HCT116 (cell line): ENCODE data around the gene CYP24A1. TPM values are rescaled to one million over a fixed set of nuclear protein-coding genes. Genes with fewer than 3 reads are reported as not detected.
A peak's percentile ranks its signal among the peaks of the same experiment; 100 is the strongest.

Experiments
- ATAC-seq: fragments of 200-7000 bp; cut with Tn5 transposase; 2 replicates; pipeline ENCODE4 v1.9.1; 2020; ENCODE audit warnings: mild to moderate bottlenecking, moderate library complexity
- BruUV-seq: library from RNA; stranded (reverse); fragments of 400-500 nt; replicated peaks from 2 replicates; lab custom pipeline; 2021; lab: Mats Ljungman, UMichigan
- CTCF ChIA-PET: fragments of 300-600 bp; sonication (Branson Sonifier 250); formaldehyde crosslinking; loops from one replicate; lab custom pipeline; 2021; ENCODE audit warnings: antibody characterized with exemption; lab: Charles Lee
- POLR2A ChIA-PET: fragments of 300-600, 350-600 bp; sonication (Branson Sonifier 250); formaldehyde crosslinking; loops from one replicate; lab custom pipeline; 2021; ENCODE audit warnings: antibody characterized with exemption; lab: Charles Lee
- RAD21 ChIA-PET, 2 experiments: fragments of 300-600 bp; sonication (Branson Sonifier 250); formaldehyde crosslinking; loops; one replicate each; lab custom pipeline; 2023; ENCODE audit warnings: low total read pairs in 2 of 2; ENCODE audit not compliant: uncharacterized antibody in 2 of 2, unreplicated experiment in 2 of 2, low non-redundant PET in 1 of 2; lab: Charles Lee
- DNase-seq: peaks from one replicate; pipeline ENCODE4 v3.0.0-alpha.2; 2010; ENCODE audit warnings: low read depth, low spot score
- H2AFZ ChIP-seq: fragments of 200-600 bp; shearing (Covaris generic), sonication (generic); 2 replicates; pipeline ENCODE4 v1.6.1; 2017; ENCODE audit warnings: low read depth, mixed run types, mixed read lengths, antibody characterized with exemption, low read length; ENCODE audit not compliant: poor library complexity, severe bottlenecking
- H3K27ac ChIP-seq: 2 replicates; pipeline ENCODE4 v1.5.1; 2012; ENCODE audit warnings: low read depth, low read length
- H3K27me3 ChIP-seq: fragments of 200-600 bp; sonication (generic); 2 replicates; pipeline ENCODE4 v1.6.1; 2016; ENCODE audit warnings: mixed run types, low read length, mixed read lengths; ENCODE audit not compliant: insufficient read depth
- H3K36me3 ChIP-seq, 2 experiments: fragments of 200-500 bp in 1 of 2; fragments of 200-600 bp in 1 of 2; sonication (Bioruptor generic) in 1 of 2; sonication (generic) in 1 of 2; 2 replicates each; pipeline versions ENCODE4 v1.5.1 to v1.6.1; 2014 to 2016; ENCODE audit warnings: low read length in 2 of 2, inconsistent platforms in 1 of 2, mixed read lengths in 1 of 2, mixed run types in 1 of 2; ENCODE audit not compliant: insufficient read depth in 2 of 2, control insufficient read depth in 1 of 2
- H3K4me1 ChIP-seq, 2 experiments: fragments of 200-600 bp in 1 of 2; sonication (generic) in 1 of 2; 2 replicates each; pipeline versions ENCODE4 v1.5.1 to v1.6.1; 2012 to 2017; ENCODE audit warnings: low read length in 2 of 2, inconsistent platforms in 1 of 2, mild to moderate bottlenecking in 1 of 2, mixed read lengths in 1 of 2, mixed run types in 1 of 2, moderate library complexity in 1 of 2; ENCODE audit not compliant: insufficient read depth in 2 of 2, control insufficient read depth in 1 of 2
- H3K4me2 ChIP-seq: fragments of 200-600 bp; sonication (generic); 2 replicates; pipeline ENCODE4 v1.6.1; 2017; ENCODE audit warnings: mixed run types, low read length, mixed read lengths
- H3K4me3 ChIP-seq, 2 experiments: fragments of 200-600 bp in 1 of 2; sonication (generic) in 1 of 2; replicated peaks in 1 of 2; 2 replicates each; pipeline ENCODE4 v1.5.1; 2011 to 2016; ENCODE audit warnings: low read length in 2 of 2, control low read depth in 1 of 2, low read depth in 1 of 2, mild to moderate bottlenecking in 1 of 2, mixed read lengths in 1 of 2, mixed run types in 1 of 2
- H3K79me2 ChIP-seq: fragments of 200-600 bp; sonication (generic); 2 replicates; pipeline ENCODE4 v1.6.1; 2017; ENCODE audit warnings: mild to moderate bottlenecking, mixed run types, low read length, moderate library complexity, mixed read lengths; ENCODE audit not compliant: insufficient read depth
- H3K9ac ChIP-seq: fragments of 200-600 bp; sonication (generic); 2 replicates; pipeline ENCODE4 v1.6.1; 2016; ENCODE audit warnings: low read length, mixed read lengths
- H3K9me2 ChIP-seq: fragments of 200-600 bp; sonication (generic), shearing (Covaris generic); 2 replicates; pipeline ENCODE4 v1.6.1; 2017; ENCODE audit warnings: mixed run types, mild to moderate bottlenecking, moderate library complexity; ENCODE audit not compliant: insufficient read depth
- H3K9me3 ChIP-seq, 2 experiments: fragments of 200-500 bp in 1 of 2; fragments of 200-600 bp in 1 of 2; sonication (Bioruptor generic) in 1 of 2; sonication (generic) in 1 of 2; 2 replicates each; pipeline ENCODE4 v1.6.1; 2014 to 2017; ENCODE audit warnings: low read length in 2 of 2, mixed read lengths in 2 of 2, inconsistent platforms in 1 of 2, low read depth in 1 of 2, mild to moderate bottlenecking in 1 of 2, mixed run types in 1 of 2, moderate library complexity in 1 of 2; ENCODE audit not compliant: control insufficient read depth in 1 of 2, insufficient read depth in 1 of 2
- H4K20me1 ChIP-seq: fragments of 200-600 bp; sonication (generic), shearing (Covaris generic); 2 replicates; pipeline ENCODE4 v1.6.1; 2017; ENCODE audit warnings: mixed run types, mild to moderate bottlenecking, moderate library complexity; ENCODE audit not compliant: insufficient read depth
- CBX3 ChIP-seq: IDR thresholded peaks from 2 replicates; pipeline ENCODE4 v1.6.1; 2012; ENCODE audit warnings: low read depth
- EGR1 ChIP-seq: IDR thresholded peaks from 2 replicates; pipeline ENCODE4 v1.6.1; 2012; ENCODE audit warnings: low read depth
- EZH2 ChIP-seq: fragments of 200-600 bp; sonication (generic); IDR thresholded peaks from 2 replicates; pipeline ENCODE4 v1.6.1; 2017; ENCODE audit warnings: antibody characterized with exemption, mixed run types
- EZH2phosphoT487 ChIP-seq: fragments of 200-600 bp; IDR thresholded peaks from 2 replicates; pipeline ENCODE4 v1.6.1; 2018; ENCODE audit warnings: antibody characterized with exemption, borderline replicate concordance
- JUND ChIP-seq: IDR thresholded peaks from 2 replicates; pipeline ENCODE4 v1.6.1; 2012
- POLR2A ChIP-seq: IDR thresholded peaks from 2 replicates; pipeline ENCODE4 v1.7.0; 2011; ENCODE audit warnings: borderline replicate concordance; ENCODE audit not compliant: insufficient read depth, insufficient read length; ENCODE audit errors: extremely low read depth
- POLR2AphosphoS5 ChIP-seq: IDR thresholded peaks from 2 replicates; pipeline ENCODE4 v1.6.1; 2011; ENCODE audit warnings: mild to moderate bottlenecking, low read depth, low read length, moderate library complexity
- REST ChIP-seq: IDR thresholded peaks from 2 replicates; pipeline ENCODE4 v1.6.1; 2012; ENCODE audit warnings: low read depth
- SIN3A ChIP-seq: IDR thresholded peaks from 2 replicates; pipeline ENCODE4 v1.6.1; 2012; ENCODE audit warnings: low read depth
- SP1 ChIP-seq: IDR thresholded peaks from 2 replicates; pipeline ENCODE4 v1.6.1; 2012; ENCODE audit warnings: low read depth
- SRF ChIP-seq: IDR thresholded peaks from 2 replicates; pipeline ENCODE4 v1.6.1; 2012; ENCODE audit warnings: low read depth
- YY1 ChIP-seq: IDR thresholded peaks from 2 replicates; pipeline ENCODE4 v1.6.1; 2011; ENCODE audit warnings: low read length, low read depth, moderate library complexity, mild to moderate bottlenecking; ENCODE audit not compliant: insufficient replicate concordance; ENCODE audit errors: extremely low read depth
- ZFX ChIP-seq: fragments of 450-650 bp; IDR thresholded peaks from 2 replicates; pipeline ENCODE4 v1.6.1; 2017
- ZNF274 ChIP-seq: fragments of 200-500 bp; sonication (Bioruptor generic); IDR thresholded peaks from 2 replicates; pipeline ENCODE4 v1.6.1; 2014; ENCODE audit warnings: mild to moderate bottlenecking, low read depth, low read length, inconsistent platforms
- intact Hi-C: fragments of 100-400 bp; cut with micrococcal nuclease; formaldehyde crosslinking; loops from 2 replicates; pipeline ENCODE4 v1.10.0; 2022
- total RNA-seq: library from RNA; stranded (reverse); gene quantifications from one replicate; pipeline ENCODE4 v1.2.1, GENCODE V29; 2021; ENCODE audit not compliant: unreplicated experiment
- TF ChIP-seq, protein P1 (sequence below): IDR thresholded peaks from 2 replicates; pipeline ENCODE4 v1.6.1; 2012

The CYP24A1 gene
- total RNA-seq, 1 experiment from 2014 or later: 267 TPM

DNA sequence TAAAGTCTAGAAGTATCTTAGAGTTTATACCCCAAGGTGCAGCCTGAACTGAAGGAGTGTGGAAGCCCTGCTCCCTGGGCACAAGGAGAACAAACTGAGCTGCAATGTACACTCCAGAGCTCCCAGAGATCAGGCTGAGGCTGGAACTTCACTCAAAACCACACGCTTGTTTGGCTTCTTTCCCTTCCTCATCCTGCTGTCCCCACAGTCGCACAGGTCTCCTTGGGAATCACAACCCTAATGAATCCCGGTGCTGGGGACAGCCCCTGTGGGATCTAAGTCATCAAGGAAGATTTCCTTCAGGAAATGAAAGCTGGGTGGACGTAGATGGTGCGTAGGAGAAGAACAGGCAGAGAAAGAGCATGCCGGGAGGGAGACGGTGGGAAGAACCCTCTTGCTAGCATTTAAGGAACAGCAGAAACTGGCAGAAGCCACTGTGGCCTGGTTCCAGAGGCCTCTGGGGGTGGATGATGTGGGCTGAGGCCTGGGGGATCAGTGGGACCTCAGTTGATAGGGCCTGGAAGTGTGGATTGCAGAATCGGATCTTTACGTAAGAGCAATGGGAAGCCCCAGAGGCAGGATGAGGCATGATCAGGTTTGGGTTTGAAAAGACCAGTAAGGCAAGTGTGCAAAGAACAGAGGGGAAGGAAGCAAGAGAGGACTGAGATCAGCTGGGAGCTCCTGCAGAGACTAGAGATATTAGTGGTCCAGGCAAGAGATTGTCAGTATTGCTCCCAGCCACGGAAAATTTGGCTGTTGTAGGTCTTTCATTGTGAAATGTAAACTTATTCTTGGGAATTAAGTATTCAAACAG, 21.4 kb downstream of the CYP24A1 start:
- Histone ChIP-seq H3K27ac (peak overlapping the region; percentile 74), H3K79me2 (no peaks in the 10 kb centered on the region; the same call in 1 of the 2 replicates), H3K9me3 (no peaks in the 10 kb centered on the region), H3K9me2 (no peaks in the 10 kb centered on the region), H3K4me3 (no peak overlapping the region), H3K36me3 (peaks cover 11 to 34% of the 10 kb centered on the region in 2 experiments; a peak in 2 of 4 replicates), H3K4me1 (peaks cover 52 to 83% of the 10 kb centered on the region in 2 experiments), H3K27me3 (no peaks in the 10 kb centered on the region), H3K9ac (peak overlapping the region; percentile 3), H4K20me1 (no peaks in the 10 kb centered on the region), H2AFZ (no peak overlapping the region), H3K4me2 (no peak overlapping the region)
- intact Hi-C loops: no loop called here
- ATAC-seq (peak; percentile 14; the same call in 1 of the 2 replicates), DNase-seq (no peak)
- BruUV-seq: no TSS peak
- TF ChIP-seq SRF (no peak), JUND (no peak), YY1 (no peak), POLR2A (no peak), CBX3 (no peak), EZH2phosphoT487 (no peak)
- TF ChIP-seq, protein P1, sequence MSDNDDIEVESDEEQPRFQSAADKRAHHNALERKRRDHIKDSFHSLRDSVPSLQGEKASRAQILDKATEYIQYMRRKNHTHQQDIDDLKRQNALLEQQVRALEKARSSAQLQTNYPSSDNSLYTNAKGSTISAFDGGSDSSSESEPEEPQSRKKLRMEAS: no peak
- POLR2A ChIA-PET: interaction anchor here (1.1 kb wide), 1 partner anchor 16 kb away, joined by 3 read pairs; no protein-coding TSS in a partner anchor
- CTCF ChIA-PET: no interaction called here
- RAD21 ChIA-PET: no interaction called here

DNA sequence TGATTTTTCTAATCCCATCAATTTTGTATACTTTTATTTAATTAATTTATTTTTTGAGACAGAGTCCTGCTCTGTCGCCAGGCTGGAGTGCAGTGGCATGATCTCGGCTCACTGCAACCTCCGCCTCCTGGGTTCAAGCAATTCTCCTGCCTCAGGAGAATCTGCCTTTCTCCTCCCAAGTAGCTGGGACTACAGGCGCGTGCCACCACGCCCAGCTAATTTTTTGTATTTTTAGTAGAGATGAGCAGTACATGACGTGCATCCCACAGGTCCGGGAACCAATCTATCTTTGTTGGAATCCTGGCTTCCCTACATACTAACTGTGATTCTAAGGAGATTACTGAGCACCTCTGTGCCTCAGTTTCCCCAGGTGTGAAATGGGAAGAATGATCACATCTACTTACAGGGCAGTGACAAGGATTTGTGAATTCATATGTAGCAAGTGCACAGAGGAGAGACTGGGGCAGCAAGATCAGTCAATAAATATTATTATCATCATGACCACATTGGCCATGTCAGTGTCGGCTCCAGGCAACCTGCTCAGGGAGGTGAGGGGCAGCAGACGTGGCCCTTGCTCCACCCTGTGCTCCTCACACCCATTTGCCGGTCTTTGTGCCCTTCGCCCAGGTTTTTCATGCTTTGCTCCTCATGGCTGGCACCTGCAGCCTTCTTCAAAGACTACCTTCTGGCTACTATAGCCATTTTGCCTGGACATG, 22.1 kb downstream of the CYP24A1 start:
- H3K4me2 ChIP-seq: no peak overlapping the region
- POLR2A ChIA-PET: interaction anchor here (1.1 kb wide), 1 partner anchor 16 kb away, joined by 3 read pairs; no protein-coding TSS in a partner anchor
- no peaks in the 10 kb centered on the region for H3K9me3 ChIP-seq
- CTCF ChIA-PET: no interaction called here
- H3K9me2 ChIP-seq: no peaks in the 10 kb centered on the region
- no peak overlapping the region for H2AFZ ChIP-seq
- no peaks in the 10 kb centered on the region for H4K20me1 ChIP-seq
- no peaks in the 10 kb centered on the region for H3K27me3 ChIP-seq
- intact Hi-C loops: no loop called here
- no peaks in the 10 kb centered on the region; the same call in 1 of the 2 replicates for H3K79me2 ChIP-seq
- peak overlapping the region; percentile 74 for H3K27ac ChIP-seq
- peaks cover 9 to 26% of the 10 kb centered on the region in 2 experiments; a peak in 2 of 4 replicates for H3K36me3 ChIP-seq
- TSS peak; percentile 75 for BruUV-seq
- RAD21 ChIA-PET: no interaction called here
- H3K9ac ChIP-seq: peak overlapping the region; percentile 3; the same call in 1 of the 2 replicates
- peak; percentile 2; the same call in 1 of the 2 replicates for ATAC-seq
- H3K4me1 ChIP-seq: peaks cover 54 to 91% of the 10 kb centered on the region in 2 experiments
- DNase-seq: no peak
- H3K4me3 ChIP-seq: no peak overlapping the region
- TF ChIP-seq SP1 (no peak), ZFX (no peak), REST (no peak), POLR2A (no peak), ZNF274 (no peak), EZH2 (no peak), EZH2phosphoT487 (no peak), POLR2AphosphoS5 (no peak), EGR1 (no peak), SIN3A (no peak)
- TF ChIP-seq, protein P1: no peak
